Neural cell (in vitro differentiated cells): ENCODE measurements around the gene CETP.

Experiments
- CTCF ChIP-seq: fragments of 450-650 bp; IDR thresholded peaks from 2 replicates; pipeline ENCODE4 v1.5.1; 2014; ENCODE audit warnings: antibody characterized with exemption, mild to moderate bottlenecking, moderate library complexity; ENCODE audit not compliant: poor library complexity, severe bottlenecking
- EP300 ChIP-seq: fragments of 450-650 bp; conservative IDR thresholded peaks from 2 replicates; pipeline ENCODE4 v1.6.1; 2014; ENCODE audit warnings: antibody characterized with exemption, mild to moderate bottlenecking, moderate library complexity; ENCODE audit not compliant: poor library complexity, severe bottlenecking
- EZH2 ChIP-seq: fragments of 200-600, 300-800 bp; shearing (Covaris generic), sonication (generic); IDR thresholded peaks from 2 replicates; pipeline ENCODE4 v1.6.1; 2014; ENCODE audit warnings: antibody characterized with exemption, low read length, borderline replicate concordance, mild to moderate bottlenecking; ENCODE audit not compliant: insufficient read depth, poor library complexity, severe bottlenecking
- MXI1 ChIP-seq: fragments of 450-650 bp; conservative IDR thresholded peaks from 2 replicates; pipeline ENCODE4 v1.6.1; 2014; ENCODE audit warnings: antibody characterized with exemption, mild to moderate bottlenecking; ENCODE audit not compliant: poor library complexity, severe bottlenecking
- POLR2AphosphoS5 ChIP-seq: IDR thresholded peaks from 2 replicates; pipeline ENCODE4 v1.6.1; 2012
- RAD21 ChIP-seq: fragments of 450-650 bp; conservative IDR thresholded peaks from 2 replicates; pipeline ENCODE4 v1.6.1; 2014; ENCODE audit warnings: antibody characterized with exemption, mild to moderate bottlenecking, moderate library complexity
- TAF1 ChIP-seq: IDR thresholded peaks from 2 replicates; pipeline ENCODE4 v1.6.1; 2012; ENCODE audit warnings: low read depth

- no peak for TF ChIP-seq CTCF
- no peak for TF ChIP-seq RAD21
- TF ChIP-seq EP300 = no peak
- no peak for TF ChIP-seq EZH2
- no peak for TF ChIP-seq POLR2AphosphoS5
- TF ChIP-seq TAF1 = no peak
- no peak for TF ChIP-seq MXI1
Observed at GRCh38 chr16:56985288-56985961, 23.7 kb downstream of the CETP start.
